OCI-LY7 (cell line): Measurements from ENCODE around the gene TRHDE. TPM values are rescaled to one million over a fixed set of nuclear protein-coding genes. Genes with fewer than 3 reads are reported as not detected.

ENCODE experiments used
- BruUV-seq: library from RNA; stranded (reverse); fragments of 400-500 nt; replicated peaks from 2 replicates; lab custom pipeline; 2021; lab: Mats Ljungman, UMichigan
- CTCF ChIA-PET: fragments of 300-600 bp; sonication (Branson Sonifier 250); formaldehyde crosslinking; loops from one replicate; lab custom pipeline; 2022; ENCODE audit warnings: antibody characterized with exemption; ENCODE audit not compliant: unreplicated experiment; lab: Charles Lee
- POLR2A ChIA-PET: fragments of 300-600 bp; sonication (Branson Sonifier 250); formaldehyde crosslinking; loops from one replicate; lab custom pipeline; 2022; ENCODE audit warnings: antibody characterized with exemption; lab: Charles Lee
- DNase-seq: peaks from one replicate; pipeline ENCODE4 v3.0.0-alpha.2; 2015; ENCODE audit warnings: low spot score
- H2AFZ ChIP-seq: fragments of 200-600 bp; sonication (generic), shearing (Covaris generic); 2 replicates; pipeline ENCODE4 v1.6.1; 2014; ENCODE audit warnings: mild to moderate bottlenecking, antibody characterized with exemption, low read length, moderate library complexity
- H3K27ac ChIP-seq: fragments of 200-600 bp; sonication (generic); 2 replicates; pipeline ENCODE4 v1.5.1; 2014; ENCODE audit warnings: mixed run types, low read depth, mild to moderate bottlenecking, moderate library complexity, low read length, inconsistent platforms; ENCODE audit not compliant: poor library complexity, severe bottlenecking
- H3K36me3 ChIP-seq: fragments of 200-600 bp; sonication (generic); 2 replicates; pipeline ENCODE4 v1.6.1; 2014; ENCODE audit warnings: mild to moderate bottlenecking, antibody characterized with exemption, low read length, moderate library complexity, mixed read lengths; ENCODE audit not compliant: insufficient read depth
- H3K4me1 ChIP-seq: fragments of 200-600 bp; sonication (generic); 2 replicates; pipeline ENCODE4 v1.5.1; 2014; ENCODE audit warnings: mild to moderate bottlenecking, low read length; ENCODE audit not compliant: insufficient read depth, poor library complexity, severe bottlenecking
- H3K4me2 ChIP-seq: fragments of 200-600 bp; sonication (generic); 2 replicates; pipeline ENCODE4 v1.6.1; 2014; ENCODE audit warnings: mild to moderate bottlenecking, low read length
- H3K4me3 ChIP-seq: fragments of 200-600 bp; sonication (generic); 2 replicates; pipeline ENCODE4 v1.5.1; 2014; ENCODE audit warnings: mild to moderate bottlenecking, low read depth, low read length; ENCODE audit not compliant: poor library complexity, severe bottlenecking
- H3K79me2 ChIP-seq: fragments of 200-600 bp; sonication (generic); 2 replicates; pipeline ENCODE4 v1.6.1; 2016; ENCODE audit warnings: low read depth, mild to moderate bottlenecking, low read length, moderate library complexity, mixed read lengths; ENCODE audit not compliant: insufficient read depth
- H3K9me2 ChIP-seq: fragments of 200-600 bp; sonication (generic); 2 replicates; pipeline ENCODE4 v1.6.1; 2016; ENCODE audit warnings: mild to moderate bottlenecking, low read length, mixed read lengths; ENCODE audit not compliant: insufficient read depth
- H3K9me3 ChIP-seq: fragments of 200-600 bp; sonication (generic); 2 replicates; pipeline ENCODE4 v1.6.1; 2014; ENCODE audit warnings: mild to moderate bottlenecking, mixed run types, low read length, mixed read lengths
- H4K20me1 ChIP-seq: fragments of 200-600 bp; sonication (generic); 2 replicates; pipeline ENCODE4 v1.6.1; 2014; ENCODE audit warnings: mild to moderate bottlenecking, antibody characterized with exemption, low read length, moderate library complexity, mixed read lengths; ENCODE audit not compliant: insufficient read depth
- CTCF ChIP-seq: fragments of 200-600 bp; sonication (generic); conservative IDR thresholded peaks from 2 replicates; pipeline ENCODE4 v1.5.1; 2014; ENCODE audit warnings: mild to moderate bottlenecking, antibody characterized with exemption, low read length, moderate library complexity, mixed read lengths
- EZH2phosphoT487 ChIP-seq: fragments of 200-600 bp; sonication (generic); IDR thresholded peaks from 2 replicates; pipeline ENCODE4 v1.6.1; 2018; ENCODE audit warnings: low read depth, borderline replicate concordance, mild to moderate bottlenecking, mixed run types, antibody characterized with exemption, low read length, moderate library complexity, mixed read lengths
- intact Hi-C: fragments of 100-400 bp; cut with micrococcal nuclease; formaldehyde crosslinking; loops from one replicate; pipeline ENCODE4 v1.10.0; 2022; ENCODE audit not compliant: unreplicated experiment
- total RNA-seq, 2 experiments: library from RNA; depleted of rRNA in 1 of 2; stranded (reverse); fragments of >200 nt in 1 of 2; shearing (Covaris generic) in 1 of 2; gene quantifications; 2 replicates each; pipeline ENCODE4 v1.2.3, GENCODE V29; 2014 to 2022

Gene TRHDE
- total RNA-seq, 2 experiments from 2014 or later, result not detected

GRCh38 chr12:72618764-72619163 is 346.6 kb downstream of the TRHDE start:
- Histone ChIP-seq H3K9me2 (no peaks in the 10 kb centered on the region), H4K20me1 (no peaks in the 10 kb centered on the region), H2AFZ (no peak overlapping the region), H3K4me2 (no peak overlapping the region), H3K79me2 (no peaks in the 10 kb centered on the region), H3K27ac (no peak overlapping the region), H3K9me3 (no peaks in the 10 kb centered on the region), H3K4me1 (no peaks in the 10 kb centered on the region), H3K4me3 (no peak overlapping the region), H3K36me3 (no peaks in the 10 kb centered on the region)
- CTCF ChIA-PET, result no interaction called here
- no peak for TF ChIP-seq EZH2phosphoT487
- no peak for TF ChIP-seq CTCF
- no peak for DNase-seq
- no TSS peak for BruUV-seq
- intact Hi-C loops, result no loop called here
- POLR2A ChIA-PET, result interaction anchor here (0.5 kb wide), 1 partner anchor 1531 kb away, joined by 3 read pairs; no protein-coding TSS in a partner anchor

DNA sequence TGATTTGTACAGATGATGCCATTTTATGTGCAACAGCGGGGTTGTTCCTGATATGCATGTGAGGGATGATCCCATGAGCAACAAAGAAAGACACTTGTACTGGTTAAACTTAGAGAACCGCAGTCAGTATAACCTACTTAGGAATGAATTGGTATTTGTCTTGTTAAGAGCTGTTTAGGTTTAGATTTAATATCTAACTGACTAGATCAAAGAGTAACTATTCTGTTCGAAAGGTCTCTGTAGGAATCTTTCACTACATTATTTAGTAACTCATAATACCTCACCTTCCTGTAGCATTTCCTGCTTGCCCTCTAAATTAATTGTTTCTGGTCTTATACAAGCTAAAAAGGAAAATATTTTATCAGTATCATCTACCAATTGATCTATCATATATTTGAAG is 350.4 kb downstream of the TRHDE start:
- Histone ChIP-seq H3K9me2 (no peaks in the 10 kb centered on the region), H3K9me3 (no peaks in the 10 kb centered on the region), H3K36me3 (no peaks in the 10 kb centered on the region), H3K79me2 (no peaks in the 10 kb centered on the region), H4K20me1 (no peaks in the 10 kb centered on the region), H3K4me2 (no peak overlapping the region), H3K4me3 (no peak overlapping the region), H3K4me1 (no peaks in the 10 kb centered on the region), H3K27ac (no peak overlapping the region), H2AFZ (no peak overlapping the region)
- intact Hi-C loops, result no loop called here
- no peak for DNase-seq
- BruUV-seq, result no TSS peak
- no peak for TF ChIP-seq EZH2phosphoT487
- no peak for TF ChIP-seq CTCF
- ChIA-PET CTCF (no interaction called here), POLR2A (interaction anchor here (0.6 kb wide), 1 partner anchor 1911 kb away, joined by 3 read pairs; no protein-coding TSS in a partner anchor)

- Histone ChIP-seq H3K27ac (no peak overlapping the region), H4K20me1 (no peaks in the 10 kb centered on the region), H3K9me3 (no peaks in the 10 kb centered on the region), H3K4me3 (no peak overlapping the region), H3K4me1 (no peaks in the 10 kb centered on the region), H3K36me3 (no peaks in the 10 kb centered on the region), H2AFZ (no peak overlapping the region), H3K4me2 (no peak overlapping the region), H3K79me2 (no peaks in the 10 kb centered on the region), H3K9me2 (no peaks in the 10 kb centered on the region)
- intact Hi-C loops, result no loop called here
- DNase-seq, result no peak
- POLR2A ChIA-PET, result interaction anchor here (0.7 kb wide), 1 partner anchor 11 kb away, joined by 4 read pairs; no protein-coding TSS in a partner anchor
- TF ChIP-seq CTCF (no peak), EZH2phosphoT487 (no peak)
- CTCF ChIA-PET, result no interaction called here
- no TSS peak for BruUV-seq
Measured at GRCh38 chr12:72631926-72632685, 359.9 kb downstream of the TRHDE start.
